Kidney (tissue), 14 donors: Measurements from ENCODE around the gene DSCAM. TPM values are rescaled to one million over a fixed set of nuclear protein-coding genes. Genes with fewer than 3 reads are reported as not detected.

Source experiments
- DNase-seq, 5 donors: peaks; one replicate each; pipeline ENCODE4 v3.0.0-alpha.2; 2013 to 2020
- FAIRE-seq: peaks from 2 replicates; lab custom pipeline; 2012; peaks lifted over from hg19 to GRCh38; lab: Jason Lieb, UNC
- H3K27ac ChIP-seq, 2 donors: one replicate each; pipeline ENCODE4 v1.7.0; 2013; ENCODE audit warnings: low read depth in 2 of 2, low read length in 2 of 2, inconsistent platforms in 1 of 2
- H3K27me3 ChIP-seq: one replicate; pipeline ENCODE4 v1.7.1; 2013; ENCODE audit warnings: low read length, inconsistent platforms; ENCODE audit not compliant: control insufficient read depth, insufficient read depth
- H3K36me3 ChIP-seq, 3 donors: one replicate each; pipeline versions ENCODE4 v1.7.0 to v1.7.1; 2013; ENCODE audit warnings: low read length in 3 of 3, control low read depth in 1 of 3, inconsistent platforms in 1 of 3; ENCODE audit not compliant: insufficient read depth in 3 of 3, control insufficient read depth in 2 of 3
- H3K4me1 ChIP-seq, 3 donors: one replicate each; pipeline versions ENCODE4 v1.7.0 to v1.7.1; 2013; ENCODE audit warnings: low read length in 3 of 3, inconsistent platforms in 1 of 3, low read depth in 1 of 3; ENCODE audit not compliant: control insufficient read depth in 2 of 3, insufficient read depth in 2 of 3
- H3K4me3 ChIP-seq, 3 donors: one replicate each; pipeline versions ENCODE4 v1.7.0 to v1.8.1; 2013; ENCODE audit warnings: low read length in 3 of 3, control low read depth in 1 of 3, inconsistent platforms in 1 of 3
- H3K9ac ChIP-seq, 3 donors: one replicate each; pipeline versions ENCODE4 v1.7.0 to v1.7.1; 2013; ENCODE audit warnings: low read length in 3 of 3, control low read depth in 1 of 3, inconsistent platforms in 1 of 3
- H3K9me3 ChIP-seq, 3 donors: one replicate each; pipeline versions ENCODE4 v1.7.0 to v1.7.1; 2013; ENCODE audit warnings: low read length in 3 of 3, control low read depth in 1 of 3, inconsistent platforms in 1 of 3; ENCODE audit not compliant: control insufficient read depth in 2 of 3, insufficient read depth in 1 of 3
- CTCF ChIP-seq: IDR thresholded peaks from 3 replicates; pipeline ENCODE4 v1.5.1; 2012; ENCODE audit warnings: mild to moderate bottlenecking, moderate library complexity, borderline replicate concordance; ENCODE audit not compliant: insufficient read depth; ENCODE audit errors: extremely low read depth
- intact Hi-C: fragments of 100-400 bp; cut with DNase I; formaldehyde crosslinking; loops from one replicate; pipeline ENCODE4 v1.11.1; 2022
- polyA plus RNA-seq: library from polyadenylated mRNA; stranded (reverse); fragments of 350-450 nt; fragmentation: Illumina TruSeq; extraction: RNeasy Lipid Tissue Mini Kit (QIAGEN cat#74804); gene quantifications from one replicate; pipeline ENCODE4 v1.2.3, GENCODE V29; 2014; ENCODE audit warnings: low read depth, low replicate concordance; ENCODE audit not compliant: insufficient read depth
- total RNA-seq: library from RNA; stranded (reverse); fragmentation: NEBNext Ultra II Directional; extraction: Animal tissue kit (Norgen Biotek cat#: 25700); gene quantifications from one replicate; pipeline ENCODE4 v1.2.1, GENCODE V29; 2021
- donor health status: control.
- donor health status: control.
- donor health status: control.
- donor health status: control.
- donor health status: control.
- donor health status: DM: yes; HTN: yes; CAD: no.
- donor health status: Normal renal cell carcinoma (clear cell type).

Gene DSCAM
- total and polyA plus RNA-seq, 2 donors from 2014 or later, result not detected

DNA sequence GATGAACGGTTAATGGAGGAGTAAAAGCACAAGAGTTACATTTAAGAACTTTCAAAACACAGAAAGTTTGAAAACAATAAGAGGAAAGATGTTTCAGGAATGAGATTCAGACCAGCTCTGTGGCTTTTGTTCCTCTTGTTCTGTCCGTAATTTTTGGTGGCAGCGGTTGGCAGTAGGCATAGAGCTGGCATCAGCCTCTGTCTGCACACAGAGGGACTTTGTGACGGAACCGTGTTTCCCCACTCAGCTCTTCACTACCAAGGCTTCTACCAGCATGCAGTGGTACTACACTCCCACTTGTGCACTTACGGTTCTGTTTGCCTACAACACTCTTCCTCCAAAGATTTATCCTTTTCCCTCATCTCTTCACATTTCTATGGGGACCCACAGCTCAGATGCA is 212.8 kb downstream of the DSCAM start:
- DNase-seq, result no peak
- Histone ChIP-seq H3K4me1 (no peaks in the 10 kb centered on the region), H3K36me3 (no peaks in the 10 kb centered on the region), H3K9ac (no peak overlapping the region), H3K9me3 (no peaks in the 10 kb centered on the region), H3K27me3 (no peaks in the 10 kb centered on the region), H3K4me3 (no peak overlapping the region), H3K27ac (no peak overlapping the region)
- TF ChIP-seq CTCF, result no peak
- intact Hi-C loops, result no loop called here
- no peak for FAIRE-seq

- no peak overlapping the region for H3K27ac ChIP-seq
- H3K27me3 ChIP-seq, result no peaks in the 10 kb centered on the region
- no peak for FAIRE-seq
- H3K9me3 ChIP-seq, result no peaks in the 10 kb centered on the region
- no peak overlapping the region for H3K4me3 ChIP-seq
- intact Hi-C loops, result no loop called here
- no peaks in the 10 kb centered on the region for H3K4me1 ChIP-seq
- no peaks in the 10 kb centered on the region for H3K36me3 ChIP-seq
- H3K9ac ChIP-seq, result no peak overlapping the region
- no peak for TF ChIP-seq CTCF
- no peak for DNase-seq
These were observed 213.9 kb downstream of the DSCAM start for GRCh38 chr21:40633048-40633447.

DNA sequence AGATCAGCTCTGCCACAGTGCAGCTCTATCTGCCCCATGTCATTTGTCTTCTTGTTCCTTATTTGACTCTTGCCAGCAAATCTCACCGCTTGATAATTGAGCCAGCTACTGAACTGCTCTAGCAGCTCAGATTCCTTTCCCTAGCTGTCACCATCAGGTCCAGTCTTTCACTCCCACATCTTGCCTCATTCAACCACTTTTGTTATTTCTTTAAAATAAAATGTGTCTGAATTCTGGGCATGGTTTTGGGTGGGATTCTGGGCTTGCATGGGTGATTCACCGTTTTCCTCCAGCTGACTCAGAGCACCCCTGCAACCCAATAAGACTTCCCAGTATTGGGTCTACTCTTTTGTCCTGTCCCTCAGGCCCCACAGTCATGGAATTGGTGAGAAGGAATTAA is 215.7 kb downstream of the DSCAM start:
- intact Hi-C loops, result no loop called here
- Histone ChIP-seq H3K27ac (no peak overlapping the region), H3K9me3 (no peaks in the 10 kb centered on the region), H3K27me3 (no peaks in the 10 kb centered on the region), H3K36me3 (no peaks in the 10 kb centered on the region), H3K4me3 (no peak overlapping the region), H3K4me1 (no peaks in the 10 kb centered on the region), H3K9ac (no peak overlapping the region)
- no peak for TF ChIP-seq CTCF
- DNase-seq, result peak in 3 of 5 donors; percentile 24 to 32 (median 25)
- FAIRE-seq, result no peak

DNA sequence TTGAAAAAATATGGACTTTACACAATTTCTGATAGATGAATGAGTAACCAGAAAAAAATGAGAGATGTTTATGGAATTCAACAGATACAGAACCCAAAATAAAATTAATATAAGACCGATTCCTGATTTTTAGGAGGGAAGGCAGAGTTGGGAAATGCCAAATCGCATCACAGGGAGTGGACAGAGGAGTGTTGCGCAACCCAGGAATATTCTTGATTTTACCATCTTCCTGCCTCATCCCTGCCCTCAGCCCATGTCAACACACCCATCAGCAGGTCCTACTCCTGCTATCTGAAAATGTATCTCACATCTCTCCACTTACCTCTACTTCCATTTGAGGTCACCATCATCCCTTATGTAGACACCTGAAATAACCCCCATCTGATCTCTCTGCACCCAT is 221.0 kb downstream of the DSCAM start:
- intact Hi-C loops, result no loop called here
- Histone ChIP-seq H3K9ac (no peak overlapping the region), H3K4me1 (no peaks in the 10 kb centered on the region), H3K4me3 (no peak overlapping the region), H3K36me3 (no peaks in the 10 kb centered on the region), H3K27ac (no peak overlapping the region), H3K9me3 (no peaks in the 10 kb centered on the region), H3K27me3 (no peaks in the 10 kb centered on the region)
- TF ChIP-seq CTCF, result no peak
- DNase-seq (no peak), FAIRE-seq (no peak)
